DND-41 (cell line): ENCODE results near the gene NPRL2.

Experiments
- ATAC-seq: fragments of 200-7000 bp; cut with Tn5 transposase; 3 replicates; pipeline ENCODE4 v1.9.1; 2021; ENCODE audit warnings: low read depth; ENCODE audit not compliant: insufficient read depth
- DNase-seq: peaks from one replicate; pipeline ENCODE4 v3.0.0-alpha.2; 2020
- H2AFZ ChIP-seq: 2 replicates; pipeline ENCODE4 v1.6.0; 2012; ENCODE audit warnings: low read depth, low read length
- H3K27ac ChIP-seq: 2 replicates; pipeline ENCODE4 v1.5.1; 2012; ENCODE audit warnings: low read length, inconsistent platforms
- H3K27me3 ChIP-seq: fragments of 200-600 bp; sonication (generic); 2 replicates; pipeline ENCODE4 v1.6.0; 2012; ENCODE audit warnings: low read length, mild to moderate bottlenecking, inconsistent platforms; ENCODE audit not compliant: insufficient read depth, poor library complexity
- H3K36me3 ChIP-seq: 2 replicates; pipeline ENCODE4 v1.5.1; 2012; ENCODE audit warnings: low read length, inconsistent platforms; ENCODE audit not compliant: insufficient read depth
- H3K4me1 ChIP-seq: 2 replicates; pipeline ENCODE4 v1.5.1; 2012; ENCODE audit warnings: mild to moderate bottlenecking, low read length; ENCODE audit not compliant: insufficient read depth
- H3K4me2 ChIP-seq: 2 replicates; pipeline ENCODE4 v1.6.0; 2012; ENCODE audit warnings: mild to moderate bottlenecking, moderate library complexity, low read length, inconsistent platforms; ENCODE audit not compliant: insufficient read depth
- H3K4me3 ChIP-seq, 2 experiments: fragments of 200-600 bp in 1 of 2; shearing (Covaris generic) in 1 of 2; 2 replicates each; pipeline ENCODE4 v1.5.1; 2012 to 2016; ENCODE audit warnings: inconsistent platforms in 2 of 2, low read length in 2 of 2, mild to moderate bottlenecking in 2 of 2, low read depth in 1 of 2, moderate library complexity in 1 of 2
- H3K79me2 ChIP-seq: 2 replicates; pipeline ENCODE4 v1.6.0; 2012; ENCODE audit warnings: low read length, inconsistent platforms; ENCODE audit not compliant: insufficient read depth
- H3K9ac ChIP-seq: 2 replicates; pipeline ENCODE4 v1.6.0; 2012; ENCODE audit warnings: low read depth, mild to moderate bottlenecking, inconsistent platforms, low read length, moderate library complexity
- H3K9me3 ChIP-seq: 2 replicates; pipeline ENCODE4 v1.5.1; 2012; ENCODE audit warnings: low read length, moderate library complexity, mild to moderate bottlenecking, inconsistent platforms; ENCODE audit not compliant: insufficient read depth, severe bottlenecking
- H4K20me1 ChIP-seq: 2 replicates; pipeline ENCODE4 v1.6.0; 2012; ENCODE audit warnings: low read length; ENCODE audit not compliant: insufficient read depth
- EZH2 ChIP-seq: IDR thresholded peaks from 3 replicates; pipeline ENCODE4 v1.6.1; 2012; ENCODE audit warnings: borderline replicate concordance, low read depth, mild to moderate bottlenecking, moderate library complexity, low read length, inconsistent platforms; ENCODE audit not compliant: severe bottlenecking
- TF ChIP-seq, protein P1 (sequence below): IDR thresholded peaks from 2 replicates; pipeline ENCODE4 v1.5.1; 2012; ENCODE audit warnings: borderline replicate concordance, low read length, moderate library complexity, mild to moderate bottlenecking; ENCODE audit not compliant: poor library complexity, severe bottlenecking; ENCODE audit errors: extremely low read depth

The NPRL2 gene

DNA sequence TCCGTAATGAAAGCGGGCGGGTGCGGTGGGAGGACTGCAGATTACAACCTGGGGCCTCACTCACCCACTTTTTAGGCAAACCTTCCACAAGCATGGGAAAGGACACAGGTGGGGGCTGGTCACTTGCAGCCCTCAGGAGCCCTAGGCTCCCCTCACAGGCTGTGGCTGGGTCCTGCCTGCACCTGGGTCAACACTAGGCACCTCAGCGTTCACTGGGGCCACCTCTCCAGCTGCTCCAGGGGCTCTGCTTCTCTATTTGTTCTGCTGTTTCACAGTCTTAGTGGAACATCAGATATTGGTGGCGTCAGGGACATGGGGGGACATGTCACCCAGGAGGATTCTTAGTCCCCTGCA lies 38.8 kb upstream of the NPRL2 start:
- DNase-seq (no peak), ATAC-seq (no peak)
- Histone ChIP-seq H3K4me3 (no peak overlapping the region), H3K4me2 (no peak overlapping the region), H4K20me1 (peaks cover 5% of the 10 kb centered on the region; the same call in 1 of the 2 replicates), H3K9ac (no peak overlapping the region), H3K36me3 (no peaks in the 10 kb centered on the region), H3K9me3 (no peaks in the 10 kb centered on the region), H3K27me3 (no peaks in the 10 kb centered on the region), H3K27ac (no peak overlapping the region), H3K79me2 (no peaks in the 10 kb centered on the region), H2AFZ (no peak overlapping the region), H3K4me1 (no peaks in the 10 kb centered on the region)
- TF ChIP-seq, protein P1, sequence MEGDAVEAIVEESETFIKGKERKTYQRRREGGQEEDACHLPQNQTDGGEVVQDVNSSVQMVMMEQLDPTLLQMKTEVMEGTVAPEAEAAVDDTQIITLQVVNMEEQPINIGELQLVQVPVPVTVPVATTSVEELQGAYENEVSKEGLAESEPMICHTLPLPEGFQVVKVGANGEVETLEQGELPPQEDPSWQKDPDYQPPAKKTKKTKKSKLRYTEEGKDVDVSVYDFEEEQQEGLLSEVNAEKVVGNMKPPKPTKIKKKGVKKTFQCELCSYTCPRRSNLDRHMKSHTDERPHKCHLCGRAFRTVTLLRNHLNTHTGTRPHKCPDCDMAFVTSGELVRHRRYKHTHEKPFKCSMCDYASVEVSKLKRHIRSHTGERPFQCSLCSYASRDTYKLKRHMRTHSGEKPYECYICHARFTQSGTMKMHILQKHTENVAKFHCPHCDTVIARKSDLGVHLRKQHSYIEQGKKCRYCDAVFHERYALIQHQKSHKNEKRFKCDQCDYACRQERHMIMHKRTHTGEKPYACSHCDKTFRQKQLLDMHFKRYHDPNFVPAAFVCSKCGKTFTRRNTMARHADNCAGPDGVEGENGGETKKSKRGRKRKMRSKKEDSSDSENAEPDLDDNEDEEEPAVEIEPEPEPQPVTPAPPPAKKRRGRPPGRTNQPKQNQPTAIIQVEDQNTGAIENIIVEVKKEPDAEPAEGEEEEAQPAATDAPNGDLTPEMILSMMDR: no peak
- no peak for TF ChIP-seq EZH2

DNA sequence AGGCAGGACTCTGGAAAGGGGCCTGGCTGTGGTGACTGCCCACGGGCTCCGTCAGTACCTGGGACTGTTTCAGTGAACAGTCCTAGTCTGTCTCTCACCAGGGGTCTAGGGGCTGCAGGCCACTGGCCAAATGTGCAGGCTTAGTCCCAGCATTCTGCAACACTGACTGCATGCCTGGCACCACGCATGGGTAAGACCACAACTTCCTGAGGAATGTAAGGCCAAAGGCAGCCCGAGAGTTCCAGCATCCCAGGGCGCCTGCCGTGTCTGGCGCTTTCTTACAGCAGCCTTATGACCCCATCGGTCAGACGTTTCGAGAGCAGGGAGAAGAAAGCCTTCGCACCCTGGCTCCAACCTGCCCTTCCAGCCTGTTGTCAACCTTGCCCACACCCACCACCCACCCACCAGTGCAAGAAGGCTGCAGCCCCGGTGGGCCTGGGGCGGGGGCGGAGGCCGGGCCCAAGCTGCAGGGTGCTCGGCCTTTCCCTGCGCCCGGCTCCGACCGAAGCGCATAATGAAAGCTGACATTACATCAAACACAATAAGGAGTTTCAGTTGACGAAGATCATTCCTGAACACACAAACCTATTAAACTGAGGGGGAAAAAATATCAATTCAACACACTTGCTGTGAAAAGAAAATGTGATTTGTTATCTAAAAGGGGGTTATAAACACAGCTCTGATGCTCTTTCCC lies 38.3 kb upstream of the NPRL2 start:
- no peaks in the 10 kb centered on the region for H3K79me2 ChIP-seq
- DNase-seq (no peak), ATAC-seq (no peak)
- no peaks in the 10 kb centered on the region for H3K4me1 ChIP-seq
- no peak overlapping the region for H3K27ac ChIP-seq
- H3K27me3 ChIP-seq: no peaks in the 10 kb centered on the region
- no peak overlapping the region for H3K4me3 ChIP-seq
- no peak overlapping the region for H3K9ac ChIP-seq
- H3K4me2 ChIP-seq: no peak overlapping the region
- no peak overlapping the region for H2AFZ ChIP-seq
- H3K36me3 ChIP-seq: no peaks in the 10 kb centered on the region
- H4K20me1 ChIP-seq: peaks cover 7% of the 10 kb centered on the region; the same call in 1 of the 2 replicates
- no peaks in the 10 kb centered on the region for H3K9me3 ChIP-seq
- TF ChIP-seq, protein P1: no peak
- TF ChIP-seq EZH2: no peak

DNA sequence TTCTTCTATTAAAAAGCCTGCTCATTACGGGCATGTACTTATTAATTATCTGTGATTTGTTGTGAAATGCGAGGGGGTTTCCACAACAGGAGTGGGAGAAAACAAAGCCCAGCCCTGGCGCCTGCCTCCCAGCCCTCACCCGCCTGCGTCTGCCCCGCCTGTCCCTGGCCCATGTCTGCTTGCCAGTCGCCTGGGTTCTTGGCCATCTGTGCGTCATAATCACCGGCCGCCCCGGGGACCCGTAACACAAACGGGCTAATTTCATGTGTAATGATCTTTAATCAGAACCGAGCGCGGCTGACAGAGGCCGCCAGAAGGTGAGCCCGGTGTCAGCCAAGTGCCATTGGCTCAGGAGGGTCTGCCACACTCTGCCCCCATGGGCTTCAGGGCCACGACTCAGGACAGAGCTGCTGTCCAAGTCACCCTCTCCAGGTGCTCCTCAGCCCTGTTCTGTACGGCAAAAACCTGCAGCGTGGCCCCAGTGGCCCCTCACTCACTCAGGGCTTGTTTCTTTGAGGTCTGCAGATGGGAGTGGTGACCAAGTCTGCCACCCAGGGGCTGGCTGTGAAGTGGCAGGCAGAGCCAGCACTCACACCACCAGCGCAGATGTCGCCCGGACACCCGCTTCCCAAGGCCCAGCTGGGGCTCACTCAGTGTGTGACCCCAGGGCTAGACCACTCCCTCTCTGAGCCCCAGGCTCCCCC lies 37.6 kb upstream of the NPRL2 start:
- Histone ChIP-seq H3K4me2 (no peak overlapping the region), H3K79me2 (no peaks in the 10 kb centered on the region), H4K20me1 (peaks cover 9% of the 10 kb centered on the region; the same call in 1 of the 2 replicates), H3K4me1 (no peaks in the 10 kb centered on the region), H3K27ac (no peak overlapping the region), H2AFZ (no peak overlapping the region), H3K9ac (no peak overlapping the region), H3K4me3 (no peak overlapping the region), H3K9me3 (no peaks in the 10 kb centered on the region), H3K36me3 (no peaks in the 10 kb centered on the region), H3K27me3 (no peaks in the 10 kb centered on the region)
- 0 out of 3 replicates have a peak, but pooled peaks have one; percentile 45 for ATAC-seq
- DNase-seq: no peak
- no peak for TF ChIP-seq EZH2
- TF ChIP-seq, protein P1: peak; percentile 44
